Stromal cell of bone marrow (primary cell): ENCODE data around the gene MAP3K3.

ENCODE experiments used
- DNase-seq: peaks from one replicate; pipeline ENCODE4 v3.0.0-alpha.2; 2012; ENCODE audit warnings: low read depth

Gene MAP3K3

DNA sequence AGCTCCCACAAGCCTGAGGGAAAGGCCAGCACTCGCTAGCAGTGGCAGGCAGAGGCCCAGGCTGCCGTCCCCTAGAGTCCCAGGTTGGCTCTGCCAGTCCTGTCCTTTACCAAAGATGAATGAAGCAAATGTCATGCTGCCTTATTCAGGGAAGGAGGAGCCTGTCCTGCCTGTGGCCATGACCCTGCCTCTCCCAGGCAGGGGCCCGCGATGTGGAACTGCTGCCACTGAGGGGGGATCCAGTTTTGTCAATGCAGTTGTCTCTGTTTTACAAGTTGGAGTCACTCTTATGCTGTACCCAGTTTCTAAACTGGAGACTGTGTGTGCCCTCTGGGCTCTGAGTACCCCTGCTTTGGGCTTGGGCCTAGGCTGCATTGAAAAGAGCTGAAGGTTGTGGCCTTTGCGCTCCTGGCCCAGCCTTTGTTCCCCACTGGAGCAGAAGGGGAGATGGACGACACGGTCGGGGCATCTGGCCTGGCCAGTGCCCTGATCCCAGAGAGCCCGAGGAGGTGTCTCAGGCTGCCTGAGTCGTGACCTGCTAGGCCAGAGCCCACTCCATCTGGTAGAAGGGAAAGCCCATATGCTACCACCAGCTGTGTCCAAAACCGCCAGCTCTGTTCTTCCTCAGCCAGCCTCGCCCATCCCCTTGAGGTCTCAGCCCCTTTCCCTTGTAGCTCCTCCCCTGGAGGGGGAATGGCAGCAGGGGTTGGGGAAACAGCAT lies 72.2 kb downstream of the MAP3K3 start:
- DNase-seq, result no peak

DNA sequence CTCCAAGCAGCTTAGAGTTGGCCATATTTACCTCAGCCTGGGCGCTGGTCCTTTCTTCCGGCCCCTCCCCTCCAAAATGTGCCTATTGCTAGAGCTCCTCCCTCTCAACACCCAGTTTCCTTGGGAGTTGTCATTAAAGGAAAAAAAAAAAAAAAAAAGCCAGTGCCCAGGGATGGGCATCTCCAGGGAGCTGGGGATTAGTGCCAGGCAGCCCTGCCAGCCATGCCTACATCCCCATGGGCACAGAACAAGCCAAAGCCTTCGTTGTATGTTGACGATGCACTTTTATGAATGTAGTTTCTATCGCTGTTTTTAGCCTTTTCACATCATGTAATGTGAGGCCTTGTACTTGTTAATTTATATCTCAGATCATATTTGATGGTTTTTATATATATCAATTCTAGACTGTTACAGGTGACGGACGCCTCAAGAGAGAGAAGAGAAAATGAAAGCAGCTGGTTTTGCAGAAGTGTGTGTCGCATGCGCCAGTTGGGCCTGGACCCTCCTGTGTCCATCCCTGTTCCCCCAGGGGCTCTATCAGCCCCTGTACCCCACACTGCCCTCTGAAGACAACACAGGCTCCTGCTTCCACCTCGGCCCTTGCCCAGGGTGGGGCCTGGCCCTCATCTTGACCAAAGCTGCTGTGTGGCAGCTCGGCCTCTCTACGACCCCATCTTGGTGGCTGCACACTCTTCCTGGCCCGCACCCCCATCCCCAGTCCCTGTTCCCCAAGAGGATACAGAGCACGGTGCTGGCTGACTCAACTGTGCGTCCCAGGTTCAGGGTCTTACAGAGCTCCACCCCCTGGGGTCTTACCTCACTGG lies 72.9 kb downstream of the MAP3K3 start:
- DNase-seq, result no peak

- DNase-seq, result no peak
These were observed 73.7 kb downstream of the MAP3K3 start for GRCh38 chr17:63695889-63696288.

- DNase-seq, result no peak
These were observed 74.3 kb downstream of the MAP3K3 start for GRCh38 chr17:63696381-63696961.

DNA sequence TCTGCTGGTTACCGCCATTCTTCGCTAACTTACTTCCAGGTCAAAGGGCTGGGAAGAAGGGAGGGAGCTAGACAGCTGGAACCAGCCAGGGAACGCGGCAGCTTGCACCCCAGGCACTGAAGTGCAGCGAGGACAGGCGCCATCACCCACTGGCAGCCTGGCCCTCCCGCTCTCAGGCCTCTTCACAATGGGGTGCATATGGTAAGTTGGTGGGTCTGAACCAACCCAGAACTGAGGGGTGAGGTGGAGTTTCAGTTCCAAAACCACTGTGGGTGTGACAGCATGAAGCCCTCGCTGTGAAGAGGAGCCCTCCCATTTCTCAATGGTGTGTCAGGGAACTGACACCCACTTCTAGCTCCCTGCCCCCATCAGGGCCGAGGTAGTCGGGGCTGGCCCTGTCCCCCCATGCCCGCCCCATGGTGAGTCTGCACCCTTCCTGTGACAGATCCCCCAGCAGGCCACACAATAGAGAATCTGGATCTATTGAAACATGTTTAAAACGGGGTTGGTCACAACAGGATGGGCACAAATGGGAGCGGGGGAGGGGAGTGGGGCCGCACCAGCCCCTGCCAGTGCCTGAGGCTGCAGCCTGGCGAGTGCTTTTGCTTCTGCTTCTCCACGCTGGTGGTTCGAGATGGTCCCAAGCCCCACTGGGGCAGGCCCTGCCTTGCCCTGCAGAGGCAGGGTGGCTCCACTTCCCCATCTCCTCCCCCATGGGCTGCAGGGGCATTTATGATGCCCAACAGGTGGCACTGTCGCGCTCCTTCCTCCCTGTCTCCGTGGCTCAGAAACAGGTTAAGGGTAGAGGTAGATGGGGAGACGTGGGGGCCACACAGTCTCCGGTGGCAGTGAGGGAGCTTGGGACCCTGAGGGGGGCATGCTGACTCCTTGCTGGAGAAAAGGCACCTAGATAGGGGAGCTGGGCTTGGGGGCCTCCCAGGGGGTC lies 75.4 kb downstream of the MAP3K3 start:
- DNase-seq, result no peak

- DNase-seq, result no peak
These were observed 76.2 kb downstream of the MAP3K3 start for GRCh38 chr17:63698381-63698885.

DNA sequence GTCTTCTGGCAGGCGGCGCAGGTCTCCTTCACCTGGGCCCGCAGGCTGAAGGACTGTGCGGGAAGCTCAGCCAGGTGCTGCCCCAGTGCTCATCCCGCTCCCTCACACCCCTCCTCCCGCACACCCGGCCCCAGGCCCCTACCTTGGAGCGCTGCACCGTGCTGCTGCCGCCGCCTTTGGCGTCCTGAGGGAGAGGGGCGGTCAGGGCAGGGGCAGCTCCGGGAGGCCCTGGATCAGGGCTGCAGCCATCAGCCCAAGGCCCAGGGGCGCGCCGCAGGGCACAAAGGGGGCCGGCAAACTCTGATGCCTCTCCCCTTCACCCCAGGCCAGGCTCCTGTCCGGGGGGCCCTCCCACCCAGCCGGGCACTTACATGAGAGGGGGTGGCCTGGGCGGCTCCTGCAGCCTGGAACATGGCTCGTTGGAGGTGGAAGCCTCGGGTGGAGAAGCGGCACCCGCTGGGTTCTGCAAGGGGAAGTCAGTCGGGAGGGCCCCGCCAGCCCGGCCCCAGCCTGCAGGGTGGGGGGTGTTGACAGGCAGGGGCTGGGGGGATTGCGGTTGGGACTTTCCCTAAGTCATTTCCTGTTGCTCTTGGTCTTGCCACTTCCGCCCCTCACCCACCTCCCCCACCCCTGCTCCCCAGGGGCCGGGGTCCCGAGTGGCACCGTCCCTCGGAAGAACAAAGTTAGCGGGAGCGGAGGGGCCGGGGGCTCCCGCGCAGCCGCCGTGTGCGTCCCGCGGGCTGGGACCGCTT lies 76.8 kb downstream of the MAP3K3 start:
- no peak for DNase-seq

- DNase-seq, result no peak
These were observed 77.7 kb downstream of the MAP3K3 start, which contains the start of gene LIMD2 for GRCh38 chr17:63699638-63700527. LIMD2 (minus strand) TSS chr17:63700125; CDS start chr17:63699298, 827 bp downstream.

DNA sequence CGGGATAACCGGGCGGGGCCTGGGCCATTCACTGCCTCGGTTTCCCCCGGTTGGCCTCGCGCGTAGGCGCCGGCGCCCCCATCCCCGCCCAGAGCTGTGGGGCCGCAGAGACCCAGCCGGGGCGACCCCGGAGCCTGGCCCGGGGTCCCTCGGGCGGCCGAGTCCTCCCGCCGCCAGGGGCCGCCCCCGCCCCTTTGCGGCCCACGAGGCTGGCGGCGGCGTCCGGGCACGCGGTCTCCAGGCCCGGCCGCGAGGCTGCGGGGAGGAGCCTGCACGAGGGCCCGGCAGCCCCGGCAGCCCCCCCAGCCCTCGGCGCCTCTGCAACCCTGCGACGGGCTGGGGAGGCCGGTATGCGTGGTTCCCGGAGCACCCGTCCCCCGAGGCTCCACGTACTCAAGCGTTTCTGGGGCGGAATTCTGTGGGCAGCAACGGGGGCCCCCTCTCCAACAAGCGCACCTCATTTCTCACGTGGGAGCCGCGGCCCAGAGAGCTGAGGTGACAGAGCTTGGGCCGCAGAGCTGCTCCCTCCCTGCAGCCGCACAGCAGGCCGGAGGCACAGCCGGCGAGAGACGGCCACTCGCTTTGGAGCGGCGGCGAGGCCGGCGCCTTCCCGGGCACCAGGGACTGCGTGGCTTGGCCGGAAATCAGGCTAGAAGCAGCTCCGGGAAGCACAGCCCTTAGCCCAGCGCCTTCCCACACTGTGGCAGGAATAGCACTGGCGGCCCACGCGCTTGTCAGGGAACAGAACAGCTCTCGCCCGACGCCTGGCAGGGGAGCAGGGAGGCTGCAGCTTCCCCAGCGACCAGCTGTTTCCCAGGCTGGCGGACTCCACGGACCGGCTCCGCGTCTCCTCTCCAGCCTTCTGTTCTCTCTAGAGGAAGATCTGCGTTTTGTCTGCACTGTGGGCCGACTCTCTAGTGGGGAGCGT lies 78.6 kb downstream of the MAP3K3 start:
- no peak for DNase-seq

DNA sequence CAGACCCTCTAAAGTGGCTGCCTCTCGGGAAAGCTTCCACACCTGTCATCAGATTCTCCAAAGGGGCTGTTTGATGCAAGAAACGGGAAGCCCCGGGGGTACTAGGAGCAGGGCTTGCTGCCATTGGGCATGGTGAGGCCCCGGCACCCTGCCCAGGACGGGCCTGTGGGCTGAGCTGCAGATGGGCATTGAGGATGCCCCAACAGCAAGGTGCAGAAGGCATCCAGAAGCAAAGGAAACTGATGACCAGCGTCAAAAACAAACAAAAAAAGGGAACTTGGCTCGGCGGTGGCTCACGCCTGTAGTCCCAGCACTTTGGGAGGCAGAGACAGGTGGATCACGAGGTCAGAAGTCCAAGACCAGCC lies 79.2 kb downstream of the MAP3K3 start:
- DNase-seq, result no peak

DNA sequence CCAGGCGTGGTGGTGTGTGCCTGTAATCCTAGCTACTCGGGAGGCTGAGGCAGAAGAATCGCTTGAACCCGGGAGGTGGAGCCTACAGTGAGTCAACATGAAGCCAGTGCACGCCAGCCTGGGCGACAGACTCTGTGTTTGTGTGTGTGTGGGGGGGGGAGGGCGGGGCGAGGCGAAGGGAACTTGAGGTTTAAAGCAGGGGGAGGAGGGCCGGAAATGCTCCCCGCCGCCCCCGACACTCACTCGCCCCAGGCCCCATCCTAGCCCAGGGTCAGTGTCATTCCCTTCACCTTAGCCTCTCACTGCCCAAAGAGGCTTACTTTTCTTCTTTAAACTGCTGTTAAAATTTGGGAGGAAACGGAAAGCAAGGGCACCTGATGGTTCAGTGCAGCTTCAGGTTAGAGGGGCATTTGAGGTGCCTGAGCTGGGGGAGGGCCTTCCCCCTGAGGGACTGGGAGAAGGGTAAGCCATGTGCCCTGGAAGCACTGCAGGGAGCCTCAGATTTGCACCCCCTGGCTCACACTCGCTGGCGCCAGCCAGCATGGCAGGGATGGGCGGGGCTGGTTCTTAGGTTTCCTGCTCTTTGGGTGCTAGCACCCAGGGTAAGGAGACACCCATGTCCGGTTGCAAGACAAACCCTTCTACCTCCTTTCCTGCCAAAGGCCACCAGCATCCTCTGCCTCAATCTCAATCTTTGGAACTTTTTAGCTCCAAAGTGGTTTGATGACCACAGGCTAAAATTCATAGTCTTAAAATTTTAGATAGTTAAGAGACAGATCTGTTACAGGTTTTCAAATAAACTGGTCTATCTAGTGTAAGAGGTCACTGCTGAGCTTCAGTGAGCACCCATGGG lies 79.9 kb downstream of the MAP3K3 start:
- no peak for DNase-seq

DNA sequence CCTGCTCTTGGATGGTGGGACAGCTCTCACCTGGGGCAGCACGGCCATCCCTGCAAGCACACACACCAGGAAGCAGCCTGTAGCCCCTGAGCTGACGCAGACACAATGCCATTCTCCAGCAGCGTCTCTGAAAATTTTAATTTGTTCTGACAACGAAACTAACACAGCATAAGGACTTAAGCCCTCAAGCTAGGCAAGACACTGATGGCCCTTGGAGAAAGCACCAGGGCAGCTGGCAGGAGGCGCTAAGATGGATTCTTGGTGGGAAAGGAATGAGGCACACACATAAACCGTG lies 80.5 kb downstream of the MAP3K3 start:
- no peak for DNase-seq

DNA sequence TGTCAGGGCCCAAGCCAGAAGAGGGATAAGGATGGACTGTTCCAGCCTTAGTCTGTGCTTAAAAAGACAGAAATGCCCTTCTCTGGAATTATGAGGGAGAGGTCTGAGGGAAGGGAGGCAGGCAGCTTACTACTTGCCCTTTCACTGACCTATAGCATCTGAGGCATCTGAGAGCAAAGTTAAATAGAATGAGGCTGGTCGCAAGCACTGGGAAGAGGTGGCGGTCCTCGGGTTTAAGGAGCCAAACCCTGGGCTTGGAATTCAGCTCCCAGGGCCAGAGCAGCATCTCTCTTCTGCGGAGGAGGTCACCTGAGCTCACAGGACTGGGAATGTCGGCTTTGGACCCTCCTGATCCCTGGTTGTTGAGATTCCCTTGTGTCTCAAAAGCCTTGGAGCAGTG lies 80.8 kb downstream of the MAP3K3 start:
- DNase-seq, result no peak

- no peak for DNase-seq
These were observed 81.5 kb downstream of the MAP3K3 start for GRCh38 chr17:63703556-63704258.

GRCh38 chr17:63704259-63704576 lies 82.0 kb downstream of the MAP3K3 start:
- no peak for DNase-seq

- no peak for DNase-seq
These were observed 82.6 kb downstream of the MAP3K3 start for GRCh38 chr17:63704836-63705235.

- no peak for DNase-seq
These were observed 83.4 kb downstream of the MAP3K3 start for GRCh38 chr17:63705657-63706056.
